ENCODE results near the gene IL21R.
"Not testable (repeated sequence)": the region's sequence is repeated elsewhere in the genome, so short reads cannot be mapped to it uniquely, and the experiment has no call there.

The IL21R gene

GRCh38 chr16:27374804-27375425, 27.1 kb upstream of the IL21R start:
- DNase-seq (ENCODE audit: low spot score), result peak; percentile 81

GRCh38 chr16:27377666-27378485, 24.1 kb upstream of the IL21R start:
- no peak for DNase-seq (ENCODE audit: low spot score)

- DNase-seq (ENCODE audit: low spot score), result no peak
Measured at GRCh38 chr16:27378871-27379481, 23.0 kb upstream of the IL21R start.

- no peak for DNase-seq (ENCODE audit: low spot score)
Measured at GRCh38 chr16:27379919-27380318, 22.1 kb upstream of the IL21R start.

GRCh38 chr16:27381236-27381635, 20.7 kb upstream of the IL21R start:
- DNase-seq (ENCODE audit: low spot score), result no peak

- DNase-seq (ENCODE audit: low spot score), result no peak
Measured at GRCh38 chr16:27381974-27382855, 19.8 kb upstream of the IL21R start.

GRCh38 chr16:27383556-27384243, 18.3 kb upstream of the IL21R start:
- DNase-seq (ENCODE audit: low spot score), result no peak

- no peak for DNase-seq (ENCODE audit: low spot score)
Measured at GRCh38 chr16:27384425-27384824, 17.5 kb upstream of the IL21R start.

GRCh38 chr16:27385398-27385797, 16.6 kb upstream of the IL21R start:
- DNase-seq (ENCODE audit: low spot score), result no peak

- DNase-seq (ENCODE audit: low spot score), result no peak
Measured at GRCh38 chr16:27386674-27387073, 15.3 kb upstream of the IL21R start.

- no peak for DNase-seq (ENCODE audit: low spot score)
Measured at GRCh38 chr16:27387724-27388123, 14.2 kb upstream of the IL21R start.

GRCh38 chr16:27389272-27389961, 12.6 kb upstream of the IL21R start:
- no peak for DNase-seq (ENCODE audit: low spot score)

- no peak for DNase-seq (ENCODE audit: low spot score)
Measured at GRCh38 chr16:27390151-27390550, 11.8 kb upstream of the IL21R start.

GRCh38 chr16:27392671-27393070, 9.3 kb upstream of the IL21R start:
- no peak for DNase-seq (ENCODE audit: low spot score)

- DNase-seq (ENCODE audit: low spot score), result no peak
Measured at GRCh38 chr16:27394516-27394915, 7.5 kb upstream of the IL21R start.

GRCh38 chr16:27398341-27398893, 3.6 kb upstream of the IL21R start:
- not testable (repeated sequence) for DNase-seq (ENCODE audit: low spot score)

- DNase-seq (ENCODE audit: low spot score), result no peak
Measured at GRCh38 chr16:27398894-27399853, 2.8 kb upstream of the IL21R start.

- no peak for DNase-seq (ENCODE audit: low spot score)
Measured at GRCh38 chr16:27399969-27400368, 2.0 kb upstream of the IL21R start.
